Bronchial epithelial cell (primary cell): ENCODE measurements around the gene STXBP1. TPM values are rescaled to one million over a fixed set of nuclear protein-coding genes. Genes with fewer than 3 reads are reported as not detected.

Experiments used
- DNase-seq: peaks from one replicate; pipeline ENCODE4 v3.0.0-alpha.2; 2010; ENCODE audit warnings: low read depth
- FAIRE-seq: peaks from 2 replicates; lab custom pipeline; 2011; peaks lifted over from hg19 to GRCh38; lab: Jason Lieb, UNC
- H3K27me3 ChIP-seq: 2 replicates; pipeline ENCODE4 v1.5.1; 2011; ENCODE audit warnings: low read length; ENCODE audit not compliant: control insufficient read depth, insufficient read depth
- H3K36me3 ChIP-seq: 2 replicates; pipeline ENCODE4 v1.5.1; 2011; ENCODE audit warnings: low read length; ENCODE audit not compliant: control insufficient read depth, insufficient read depth
- H3K4me3 ChIP-seq: 2 replicates; pipeline ENCODE4 v1.5.1; 2011; ENCODE audit warnings: mild to moderate bottlenecking, low read depth, low read length, control low read depth
- total RNA-seq: library from RNA; depleted of rRNA; stranded (reverse); fragments of >200 nt; gene quantifications from 2 replicates; pipeline ENCODE4 v1.2.1, GENCODE V29; 2014
- TF ChIP-seq, protein P1 (sequence below): IDR thresholded peaks from 2 replicates; pipeline ENCODE4 v1.5.1; 2011; ENCODE audit warnings: mild to moderate bottlenecking, moderate library complexity, low read length, control low read depth, inconsistent platforms; ENCODE audit not compliant: insufficient read depth, severe bottlenecking

STXBP1 gene
- total RNA-seq, 1 donor from 2014 or later: 17.1 TPM

GRCh38 chr9:127710204-127710783 lies 98.2 kb downstream of the STXBP1 start:
- FAIRE-seq (no peak), DNase-seq (no peak)
- TF ChIP-seq, protein P1, sequence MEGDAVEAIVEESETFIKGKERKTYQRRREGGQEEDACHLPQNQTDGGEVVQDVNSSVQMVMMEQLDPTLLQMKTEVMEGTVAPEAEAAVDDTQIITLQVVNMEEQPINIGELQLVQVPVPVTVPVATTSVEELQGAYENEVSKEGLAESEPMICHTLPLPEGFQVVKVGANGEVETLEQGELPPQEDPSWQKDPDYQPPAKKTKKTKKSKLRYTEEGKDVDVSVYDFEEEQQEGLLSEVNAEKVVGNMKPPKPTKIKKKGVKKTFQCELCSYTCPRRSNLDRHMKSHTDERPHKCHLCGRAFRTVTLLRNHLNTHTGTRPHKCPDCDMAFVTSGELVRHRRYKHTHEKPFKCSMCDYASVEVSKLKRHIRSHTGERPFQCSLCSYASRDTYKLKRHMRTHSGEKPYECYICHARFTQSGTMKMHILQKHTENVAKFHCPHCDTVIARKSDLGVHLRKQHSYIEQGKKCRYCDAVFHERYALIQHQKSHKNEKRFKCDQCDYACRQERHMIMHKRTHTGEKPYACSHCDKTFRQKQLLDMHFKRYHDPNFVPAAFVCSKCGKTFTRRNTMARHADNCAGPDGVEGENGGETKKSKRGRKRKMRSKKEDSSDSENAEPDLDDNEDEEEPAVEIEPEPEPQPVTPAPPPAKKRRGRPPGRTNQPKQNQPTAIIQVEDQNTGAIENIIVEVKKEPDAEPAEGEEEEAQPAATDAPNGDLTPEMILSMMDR: no peak
- Histone ChIP-seq H3K27me3 (no peaks in the 10 kb centered on the region), H3K36me3 (peaks cover 3% of the 10 kb centered on the region), H3K4me3 (no peak overlapping the region)

- Histone ChIP-seq H3K27me3 (no peaks in the 10 kb centered on the region), H3K4me3 (no peak overlapping the region), H3K36me3 (peaks cover 3% of the 10 kb centered on the region)
- no peak for DNase-seq
- TF ChIP-seq, protein P1: no peak
- FAIRE-seq: no peak
Measured at GRCh38 chr9:127711226-127711701, 99.2 kb downstream of the STXBP1 start.

DNA sequence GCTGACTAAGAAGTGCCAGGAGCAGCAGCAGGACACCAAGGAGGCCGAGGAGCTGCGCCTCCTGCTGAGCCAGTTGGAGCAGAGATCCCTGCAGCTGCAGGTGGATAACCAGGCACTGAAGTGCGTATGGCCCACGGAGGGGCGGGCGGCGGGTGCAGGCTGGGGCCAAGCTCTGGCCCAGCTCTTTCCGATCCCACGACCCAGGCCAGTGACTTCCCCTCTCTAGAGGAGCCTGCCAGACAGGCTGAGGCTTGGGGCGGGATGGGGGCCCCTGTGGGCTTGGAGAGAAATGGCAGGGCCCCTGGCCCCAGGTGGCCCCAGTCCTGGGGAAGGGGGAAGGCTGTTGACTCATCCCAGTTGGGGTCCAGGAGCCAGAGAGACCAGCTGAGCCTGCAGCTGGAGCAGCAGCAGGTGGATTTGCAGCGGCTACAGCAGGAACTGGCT lies 99.8 kb downstream of the STXBP1 start:
- FAIRE-seq: no peak
- peaks cover 3% of the 10 kb centered on the region for H3K36me3 ChIP-seq
- no peaks in the 10 kb centered on the region for H3K27me3 ChIP-seq
- TF ChIP-seq, protein P1: no peak
- no peak for DNase-seq
- no peak overlapping the region for H3K4me3 ChIP-seq

DNA sequence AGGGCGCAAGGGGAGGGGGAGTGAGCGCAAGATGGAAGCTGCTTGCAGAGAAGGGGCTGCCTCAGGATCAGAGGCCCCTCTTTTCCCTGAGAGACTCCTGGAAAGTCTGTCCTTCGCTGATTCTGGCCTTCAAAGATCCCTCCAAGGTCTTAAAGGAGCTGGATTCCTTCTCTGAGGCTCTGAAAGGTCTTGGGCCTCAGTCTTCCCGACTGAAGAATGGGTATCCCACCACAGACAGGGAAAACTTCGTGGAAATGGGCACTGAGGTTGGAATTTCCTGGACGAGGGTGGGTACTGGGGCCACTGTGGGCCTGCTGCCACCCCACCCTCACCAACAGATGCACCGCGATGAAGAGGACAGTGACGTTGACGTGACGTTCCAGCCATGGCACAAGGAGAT lies 100.3 kb downstream of the STXBP1 start:
- Histone ChIP-seq H3K27me3 (no peaks in the 10 kb centered on the region), H3K4me3 (no peak overlapping the region), H3K36me3 (peaks cover 3% of the 10 kb centered on the region)
- TF ChIP-seq, protein P1: no peak
- no peak for DNase-seq
- FAIRE-seq: peak; percentile 7

DNA sequence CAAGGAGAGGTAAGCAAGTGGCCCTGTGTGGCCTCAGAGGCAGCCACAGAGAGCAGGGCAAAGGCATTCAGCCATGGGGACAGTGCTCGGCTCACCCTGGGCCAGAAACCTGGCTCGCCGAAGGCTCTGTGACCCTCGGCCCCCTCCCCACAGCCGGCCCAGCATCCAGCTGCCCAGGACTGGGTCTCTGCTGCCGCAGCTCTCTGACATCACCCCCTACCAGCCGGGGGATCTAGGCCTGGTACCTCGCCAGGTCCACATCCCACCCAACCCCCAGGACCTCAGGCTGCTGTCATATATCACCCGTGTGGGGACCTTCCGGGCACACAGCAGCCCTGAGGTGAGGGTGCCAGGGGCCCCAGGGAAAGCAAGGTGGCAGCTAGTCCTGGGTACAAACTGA lies 100.8 kb downstream of the STXBP1 start:
- no peak overlapping the region for H3K4me3 ChIP-seq
- H3K36me3 ChIP-seq: peaks cover 3% of the 10 kb centered on the region
- DNase-seq (no peak), FAIRE-seq (no peak)
- TF ChIP-seq, protein P1: no peak
- H3K27me3 ChIP-seq: no peaks in the 10 kb centered on the region
